ENCODE measurements around the gene PHF21B.
"Not testable (repeated sequence)": the region's sequence is repeated elsewhere in the genome, so short reads cannot be mapped to it uniquely, and the experiment has no call there.

The PHF21B gene

GRCh38 chr22:44933666-44934453 is 75.9 kb downstream of the PHF21B start:
- DNase-seq (ENCODE audit: low read depth), result no peak

GRCh38 chr22:44932493-44932892 is 77.3 kb downstream of the PHF21B start:
- no peak for DNase-seq (ENCODE audit: low read depth)

- DNase-seq (ENCODE audit: low read depth), result no peak
These were observed 78.0 kb downstream of the PHF21B start for GRCh38 chr22:44931766-44932165.

- peak; percentile 21 for DNase-seq (ENCODE audit: low read depth)
These were observed 78.7 kb downstream of the PHF21B start for GRCh38 chr22:44931077-44931540.

GRCh38 chr22:44930711-44931035 is 79.1 kb downstream of the PHF21B start:
- no peak for DNase-seq (ENCODE audit: low read depth)

GRCh38 chr22:44930016-44930710 is 79.6 kb downstream of the PHF21B start:
- DNase-seq (ENCODE audit: low read depth), result no peak

- DNase-seq (ENCODE audit: low read depth), result no peak
These were observed 80.3 kb downstream of the PHF21B start for GRCh38 chr22:44929359-44930015.

GRCh38 chr22:44928711-44929358 is 81.0 kb downstream of the PHF21B start:
- DNase-seq (ENCODE audit: low read depth), result no peak

GRCh38 chr22:44928136-44928463 is 81.7 kb downstream of the PHF21B start:
- DNase-seq (ENCODE audit: low read depth), result no peak

- DNase-seq (ENCODE audit: low read depth), result no peak
These were observed 82.2 kb downstream of the PHF21B start for GRCh38 chr22:44927463-44928135.

- no peak for DNase-seq (ENCODE audit: low read depth)
These were observed 83.1 kb downstream of the PHF21B start for GRCh38 chr22:44926491-44927415.

GRCh38 chr22:44926124-44926475 is 83.7 kb downstream of the PHF21B start:
- DNase-seq (ENCODE audit: low read depth), result no peak

GRCh38 chr22:44925465-44926123 is 84.2 kb downstream of the PHF21B start:
- DNase-seq (ENCODE audit: low read depth), result no peak

GRCh38 chr22:44924710-44925109 is 85.1 kb downstream of the PHF21B start:
- DNase-seq (ENCODE audit: low read depth), result no peak

GRCh38 chr22:44924098-44924497 is 85.7 kb downstream of the PHF21B start:
- DNase-seq (ENCODE audit: low read depth), result no peak

- DNase-seq (ENCODE audit: low read depth), result not testable (repeated sequence)
These were observed 88.0 kb downstream of the PHF21B start for GRCh38 chr22:44921766-44922165.

- no peak for DNase-seq (ENCODE audit: low read depth)
These were observed 89.6 kb downstream of the PHF21B start for GRCh38 chr22:44920183-44920582.

GRCh38 chr22:44919691-44920090 is 90.1 kb downstream of the PHF21B start:
- no peak for DNase-seq (ENCODE audit: low read depth)

GRCh38 chr22:44918925-44919392 is 90.8 kb downstream of the PHF21B start:
- DNase-seq (ENCODE audit: low read depth), result no peak

GRCh38 chr22:44918166-44918924 is 91.5 kb downstream of the PHF21B start:
- DNase-seq (ENCODE audit: low read depth), result no peak

Measured in fibroblast of gingiva (primary cell).